Heart right ventricle (tissue), 16 donors: ENCODE measurements around the gene ATP6V0D1. TPM values are rescaled to one million over a fixed set of nuclear protein-coding genes. Genes with fewer than 3 reads are reported as not detected.

Experiments
- ATAC-seq, 8 donors: fragments of 200-7000 bp; cut with Tn5 transposase; one replicate each; pipeline ENCODE4 v1.9.1; 2020; ENCODE audit warnings: mild to moderate bottlenecking in 8 of 8, moderate library complexity in 8 of 8, moderate number of reproducible peaks in 1 of 8
- DNase-seq, 2 donors: peaks; one replicate each; pipeline ENCODE4 v3.0.0-alpha.2; 2020
- H3K27ac ChIP-seq, 10 donors: fragments of 200-600 bp; sonication (generic) in 2 of 10; one replicate each; pipeline versions ENCODE4 v1.5.0 to v1.8.0; 2020 to 2022; ENCODE audit warnings: mild to moderate bottlenecking in 3 of 10
- H3K27me3 ChIP-seq, 7 donors: fragments of 200-600 bp; one replicate each; pipeline ENCODE4 v1.8.0; 2021 to 2022; ENCODE audit warnings: mild to moderate bottlenecking in 2 of 7
- H3K36me3 ChIP-seq, 9 donors: fragments of 200-600 bp; sonication (generic) in 1 of 9; one replicate each; pipeline versions ENCODE4 v1.5.0 to v1.8.0; 2020 to 2022; ENCODE audit warnings: mild to moderate bottlenecking in 2 of 9
- H3K4me1 ChIP-seq, 9 donors: fragments of 200-600 bp; sonication (generic) in 1 of 9; one replicate each; pipeline versions ENCODE4 v1.5.0 to v1.8.0; 2020 to 2022; ENCODE audit warnings: mild to moderate bottlenecking in 4 of 9
- H3K4me3 ChIP-seq, 10 donors: fragments of 200-600 bp; sonication (generic) in 2 of 10; one replicate each; pipeline versions ENCODE4 v1.5.0 to v1.8.0; 2020 to 2022; ENCODE audit warnings: mild to moderate bottlenecking in 7 of 10, moderate library complexity in 2 of 10
- H3K9me3 ChIP-seq, 11 donors: fragments of 200-600 bp in 10 of 11; sonication (generic) in 2 of 11; one replicate each; pipeline versions ENCODE4 v1.5.0 to v1.8.0; 2013 to 2022; ENCODE audit warnings: mild to moderate bottlenecking in 2 of 11, control low read depth in 1 of 11, moderate library complexity in 1 of 11
- WGBS, 2 donors: extraction: QIAGEN DNeasy Blood & Tissue Kit; methylation state at CpG; one replicate each; pipeline ENCODE4 v1.1.7; 2013; ENCODE audit warnings: inconsistent platforms in 1 of 2; 5-methylcytosine and 5-hydroxymethylcytosine counted together
- intact Hi-C, 10 donors: fragments of 100-400 bp; cut with DNase I; formaldehyde crosslinking; loops; one replicate each; pipeline versions ENCODE4 v1.11.1 to v1.14.2; 2022
- polyA plus RNA-seq, 2 donors: library from polyadenylated mRNA; stranded (reverse); fragments of 200-250 nt; gene quantifications; one replicate each; pipeline ENCODE4 v1.2.3, GENCODE V29; 2013
- total RNA-seq, 10 donors: library from RNA; stranded (reverse); fragmentation: NEBNext Ultra II Directional in 3 of 10; extraction: Animal tissue kit (Norgen Biotek cat#: 25700) in 3 of 10; gene quantifications; one replicate each; pipeline versions ENCODE4 v1.2.1 to v1.2.4, GENCODE V29; 2021 to 2023
- TF ChIP-seq, protein P1 (sequence below), 9 donors: fragments of 200-600 bp; sonication (generic) in 2 of 9; IDR thresholded peaks; one replicate each; pipeline versions ENCODE4 v1.5.0 to v1.8.0; 2021 to 2022; ENCODE audit warnings: antibody characterized with exemption in 9 of 9, mild to moderate bottlenecking in 5 of 9, moderate library complexity in 1 of 9
- donor health status: Arrhythmogenic right ventricular cardiomyopathy.
- donor health status: ischemic (EF 13 %, LVEDD 7.1; RV severe dilation, severe dysfunction).
- donor health status: healthy with polysubstance abuse.
- donor health status: DM: no; HTN: yes; CAD: no.
- donor health status: DM: no; HTN: no; CAD: no.
- donor health status: ischemic (EF 25% LVEDD 6.9; RV normal size, moderate dysfunction).
- donor health status: ischemic (EF 25% LVEDD 5.7; RV mildly dilated, moderate dysfunction).
- donor health status: healthy.
- donor health status: DM: yes; HTN: yes; CAD: no.
- donor health status: Ischemic cardiomyopathy.
- donor health status: ischemic (EF 35%, LVEDD 5.7; RV mildly dilated, moderate dysfunction).
- donor health status: nonischemic (EF 11% LVEDD 7.7; RV severe dilation, severe dysfunction).
- donor health status: DM: yes; HTN: yes; CAD: no.
- donor health status: PGD.
- donor health status: ischemic (EF 29% LVEDD 5.4; RV normal size, mild dysfunction).
- donor health status: nonischemic (EF 23%, LVEDD 6.1; RV moderate dilation, normal function).

Gene ATP6V0D1
- total and polyA plus RNA-seq, 12 donors = 12.8 to 84.7 (median 67.5) TPM

GRCh38 chr16:67525176-67525860 is 44.4 kb upstream of the ATP6V0D1 start:
- ATAC-seq (no peak), DNase-seq (no peak)
- 50 to 64% methylated on average over 11 of the region's 11 CpGs for WGBS, 2 donors
- TF ChIP-seq, protein P1, sequence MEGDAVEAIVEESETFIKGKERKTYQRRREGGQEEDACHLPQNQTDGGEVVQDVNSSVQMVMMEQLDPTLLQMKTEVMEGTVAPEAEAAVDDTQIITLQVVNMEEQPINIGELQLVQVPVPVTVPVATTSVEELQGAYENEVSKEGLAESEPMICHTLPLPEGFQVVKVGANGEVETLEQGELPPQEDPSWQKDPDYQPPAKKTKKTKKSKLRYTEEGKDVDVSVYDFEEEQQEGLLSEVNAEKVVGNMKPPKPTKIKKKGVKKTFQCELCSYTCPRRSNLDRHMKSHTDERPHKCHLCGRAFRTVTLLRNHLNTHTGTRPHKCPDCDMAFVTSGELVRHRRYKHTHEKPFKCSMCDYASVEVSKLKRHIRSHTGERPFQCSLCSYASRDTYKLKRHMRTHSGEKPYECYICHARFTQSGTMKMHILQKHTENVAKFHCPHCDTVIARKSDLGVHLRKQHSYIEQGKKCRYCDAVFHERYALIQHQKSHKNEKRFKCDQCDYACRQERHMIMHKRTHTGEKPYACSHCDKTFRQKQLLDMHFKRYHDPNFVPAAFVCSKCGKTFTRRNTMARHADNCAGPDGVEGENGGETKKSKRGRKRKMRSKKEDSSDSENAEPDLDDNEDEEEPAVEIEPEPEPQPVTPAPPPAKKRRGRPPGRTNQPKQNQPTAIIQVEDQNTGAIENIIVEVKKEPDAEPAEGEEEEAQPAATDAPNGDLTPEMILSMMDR (IDR thresholded peaks at IDR 0.05) = no peak
- Histone ChIP-seq H3K27me3 (no peaks in the 10 kb centered on the region), H3K9me3 (no peaks in the 10 kb centered on the region), H3K36me3 (no peaks in the 10 kb centered on the region), H3K4me1 (peaks cover 3 to 48% (median 26%) of the 10 kb centered on the region in 9 donors), H3K27ac (no peak overlapping the region), H3K4me3 (no peak overlapping the region)
- intact Hi-C loops = loop anchor here in 3 of 10 donors (10.0 kb wide), 2 partner anchors 319 to 409 kb away; partner anchors contain the start of genes CTRL (in 3 of the 3), PSMB10 (in 3 of the 3), CENPT (in 1 of the 3) and NUTF2 (in 1 of the 3)

- ATAC-seq (peak; percentile 91 to 97 (median 94)), DNase-seq (peak; percentile 95 to 97)
- Histone ChIP-seq H3K4me3 (peak overlapping the region in 9 of 10 donors; percentile 14 to 55 (median 52)), H3K36me3 (no peaks in the 10 kb centered on the region), H3K9me3 (no peaks in the 10 kb centered on the region), H3K27me3 (no peaks in the 10 kb centered on the region), H3K4me1 (peaks cover 0 to 22% (median 12%) of the 10 kb centered on the region in 9 donors), H3K27ac (peak overlapping the region in 9 of 10 donors; percentile 74 to 95 (median 87))
- WGBS, 2 donors = 0% methylated on average over 25 of the region's 25 CpGs
- TF ChIP-seq, protein P1 (IDR thresholded peaks at IDR 0.05) = peak; percentile 71 to 90 (median 77)
- intact Hi-C loops = loop anchor here in 9 of 10 donors (1.0 to 10.0 kb wide), 17 partner anchors 39 to 521 kb away; partner anchors contain the start of genes CARMIL2 (in 3 of the 9), CTCF (in 3 of the 9), CTRL (in 3 of the 9) and PSMB10 (in 3 of the 9)
Measured at GRCh38 chr16:67521095-67521804, 40.3 kb upstream of the ATP6V0D1 start.

- Histone ChIP-seq H3K27ac (no peak overlapping the region), H3K4me3 (no peak overlapping the region), H3K27me3 (no peaks in the 10 kb centered on the region), H3K4me1 (peaks cover 0 to 33% (median 12%) of the 10 kb centered on the region in 9 donors), H3K36me3 (no peaks in the 10 kb centered on the region), H3K9me3 (no peaks in the 10 kb centered on the region)
- ATAC-seq (no peak), DNase-seq (no peak)
- WGBS, 2 donors = 62 to 70% methylated on average over 4 of the region's 4 CpGs
- TF ChIP-seq, protein P1 (IDR thresholded peaks at IDR 0.05) = no peak
- intact Hi-C loops = no loop called here
Measured at GRCh38 chr16:67519242-67519641, 38.3 kb upstream of the ATP6V0D1 start.

GRCh38 chr16:67518676-67519075 is 37.7 kb upstream of the ATP6V0D1 start:
- WGBS, 2 donors = 78 to 83% methylated on average over 8 of the region's 8 CpGs
- DNase-seq = no peak
- Histone ChIP-seq H3K4me3 (no peak overlapping the region), H3K4me1 (peaks cover 0 to 36% (median 12%) of the 10 kb centered on the region in 9 donors), H3K36me3 (no peaks in the 10 kb centered on the region), H3K27me3 (no peaks in the 10 kb centered on the region), H3K27ac (no peak overlapping the region), H3K9me3 (no peaks in the 10 kb centered on the region)
- TF ChIP-seq, protein P1 (IDR thresholded peaks at IDR 0.05) = no peak
- ATAC-seq = no peak
- intact Hi-C loops = no loop called here
